ENCODE measurements around the gene EXD3. TPM values are rescaled to one million over a fixed set of nuclear protein-coding genes. Genes with fewer than 3 reads are reported as not detected.

EXD3 gene
- total RNA-seq, 1 donor from 2014 or later, result 10.8 TPM

DNA sequence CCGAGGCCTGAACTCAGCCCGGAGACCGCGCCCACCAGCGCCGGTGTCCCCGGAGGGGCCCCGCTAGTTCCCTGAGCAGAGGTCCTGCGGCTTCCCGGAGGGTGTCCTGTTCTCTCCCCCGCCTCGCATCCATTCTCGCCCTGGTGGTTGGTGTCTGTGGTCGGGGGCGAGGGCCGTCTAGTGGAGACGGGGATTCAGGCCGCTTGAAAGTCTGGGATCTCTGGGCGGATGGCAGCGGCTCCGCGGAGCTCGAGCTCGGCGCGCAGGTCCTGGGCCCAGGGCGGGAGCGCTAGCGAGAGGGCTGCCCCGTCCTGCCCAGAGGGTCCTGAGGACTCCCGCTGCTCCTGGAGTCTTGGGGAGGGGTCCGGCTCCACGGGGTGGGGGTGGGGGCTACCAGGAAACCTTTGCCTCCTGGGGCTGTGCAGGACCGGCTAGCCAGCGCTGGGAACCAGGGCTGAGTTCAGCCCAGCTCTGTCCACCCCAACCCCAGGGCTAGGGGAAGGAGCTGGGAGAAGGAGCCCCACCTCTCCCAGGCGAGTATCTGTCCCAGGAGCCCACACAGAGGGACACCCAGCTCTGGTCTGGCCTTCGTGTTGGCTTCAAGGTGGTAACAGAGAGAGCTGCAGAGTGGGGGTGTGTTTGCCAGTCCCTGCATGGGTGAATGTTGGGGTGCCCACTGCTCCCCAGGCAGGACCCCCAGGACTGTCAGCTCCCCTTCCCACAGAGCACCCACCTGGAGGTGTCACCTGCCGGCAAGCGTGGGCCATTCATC is 141.4 kb downstream of the EXD3 start:
- no peaks in the 10 kb centered on the region for H3K27me3 ChIP-seq (ENCODE audit: control insufficient read depth, insufficient read depth, low read length)
- peaks cover 20% of the 10 kb centered on the region for H3K36me3 ChIP-seq (ENCODE audit: control insufficient read depth, insufficient read depth, low read length)
- FAIRE-seq, result no peak
- H3K4me3 ChIP-seq (ENCODE audit: low read depth, low read length), result no peak overlapping the region
- DNase-seq (ENCODE audit: low read depth), result no peak
- TF ChIP-seq, protein P1, sequence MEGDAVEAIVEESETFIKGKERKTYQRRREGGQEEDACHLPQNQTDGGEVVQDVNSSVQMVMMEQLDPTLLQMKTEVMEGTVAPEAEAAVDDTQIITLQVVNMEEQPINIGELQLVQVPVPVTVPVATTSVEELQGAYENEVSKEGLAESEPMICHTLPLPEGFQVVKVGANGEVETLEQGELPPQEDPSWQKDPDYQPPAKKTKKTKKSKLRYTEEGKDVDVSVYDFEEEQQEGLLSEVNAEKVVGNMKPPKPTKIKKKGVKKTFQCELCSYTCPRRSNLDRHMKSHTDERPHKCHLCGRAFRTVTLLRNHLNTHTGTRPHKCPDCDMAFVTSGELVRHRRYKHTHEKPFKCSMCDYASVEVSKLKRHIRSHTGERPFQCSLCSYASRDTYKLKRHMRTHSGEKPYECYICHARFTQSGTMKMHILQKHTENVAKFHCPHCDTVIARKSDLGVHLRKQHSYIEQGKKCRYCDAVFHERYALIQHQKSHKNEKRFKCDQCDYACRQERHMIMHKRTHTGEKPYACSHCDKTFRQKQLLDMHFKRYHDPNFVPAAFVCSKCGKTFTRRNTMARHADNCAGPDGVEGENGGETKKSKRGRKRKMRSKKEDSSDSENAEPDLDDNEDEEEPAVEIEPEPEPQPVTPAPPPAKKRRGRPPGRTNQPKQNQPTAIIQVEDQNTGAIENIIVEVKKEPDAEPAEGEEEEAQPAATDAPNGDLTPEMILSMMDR (IDR thresholded peaks at IDR 0.05; ENCODE audit: insufficient read depth, low read length, severe bottlenecking), result no peak

DNA sequence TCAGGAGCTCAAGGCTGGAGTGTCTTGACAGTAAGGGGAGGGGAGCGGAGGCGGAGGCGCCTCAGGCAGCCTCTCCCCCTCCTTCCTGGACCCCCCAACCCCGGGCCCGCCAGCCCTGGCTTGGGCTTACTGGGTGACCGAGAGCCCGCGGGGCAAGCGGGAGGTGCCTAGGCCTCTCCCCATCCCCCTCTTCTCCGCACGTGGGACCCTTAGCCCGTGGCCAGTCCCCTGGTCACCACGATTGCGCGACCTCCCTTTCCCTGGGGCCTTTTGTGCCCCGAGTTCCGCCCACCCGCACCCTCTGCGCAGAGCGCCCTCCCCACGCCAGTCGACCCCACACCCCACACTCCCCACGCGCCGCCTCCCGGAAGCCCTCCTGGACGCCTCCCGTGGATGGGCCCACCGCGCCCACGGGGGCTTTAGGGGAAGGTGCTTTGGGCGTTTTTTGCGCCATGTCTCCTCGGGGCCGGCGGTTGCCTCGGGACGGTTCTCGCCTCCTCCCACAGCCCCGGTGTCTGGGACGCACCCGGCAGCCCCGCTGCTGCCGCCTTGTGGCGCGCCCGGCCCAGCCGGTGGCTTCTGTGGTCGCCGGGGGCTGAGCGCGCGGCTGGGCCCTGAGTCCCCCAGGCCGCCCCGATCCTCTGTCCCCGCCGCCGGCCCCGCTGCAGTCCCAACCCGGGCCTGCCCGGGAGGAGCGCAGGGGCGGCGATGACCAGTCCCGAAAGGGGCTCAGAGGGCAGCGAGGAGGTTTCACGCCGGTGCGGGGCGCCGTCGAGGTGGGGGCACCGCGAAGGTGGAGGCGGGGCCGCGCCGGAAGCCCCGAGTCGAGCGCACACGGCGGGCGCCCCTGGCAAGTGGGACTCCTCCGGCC is 142.3 kb downstream of the EXD3 start:
- FAIRE-seq, result no peak
- TF ChIP-seq, protein P1 (IDR thresholded peaks at IDR 0.05; ENCODE audit: insufficient read depth, low read length, severe bottlenecking), result peak; percentile 25
- DNase-seq (ENCODE audit: low read depth), result no peak
- no peak overlapping the region for H3K4me3 ChIP-seq (ENCODE audit: low read depth, low read length)
- H3K27me3 ChIP-seq (ENCODE audit: control insufficient read depth, insufficient read depth, low read length), result no peaks in the 10 kb centered on the region
- peaks cover 20% of the 10 kb centered on the region for H3K36me3 ChIP-seq (ENCODE audit: control insufficient read depth, insufficient read depth, low read length)

DNA sequence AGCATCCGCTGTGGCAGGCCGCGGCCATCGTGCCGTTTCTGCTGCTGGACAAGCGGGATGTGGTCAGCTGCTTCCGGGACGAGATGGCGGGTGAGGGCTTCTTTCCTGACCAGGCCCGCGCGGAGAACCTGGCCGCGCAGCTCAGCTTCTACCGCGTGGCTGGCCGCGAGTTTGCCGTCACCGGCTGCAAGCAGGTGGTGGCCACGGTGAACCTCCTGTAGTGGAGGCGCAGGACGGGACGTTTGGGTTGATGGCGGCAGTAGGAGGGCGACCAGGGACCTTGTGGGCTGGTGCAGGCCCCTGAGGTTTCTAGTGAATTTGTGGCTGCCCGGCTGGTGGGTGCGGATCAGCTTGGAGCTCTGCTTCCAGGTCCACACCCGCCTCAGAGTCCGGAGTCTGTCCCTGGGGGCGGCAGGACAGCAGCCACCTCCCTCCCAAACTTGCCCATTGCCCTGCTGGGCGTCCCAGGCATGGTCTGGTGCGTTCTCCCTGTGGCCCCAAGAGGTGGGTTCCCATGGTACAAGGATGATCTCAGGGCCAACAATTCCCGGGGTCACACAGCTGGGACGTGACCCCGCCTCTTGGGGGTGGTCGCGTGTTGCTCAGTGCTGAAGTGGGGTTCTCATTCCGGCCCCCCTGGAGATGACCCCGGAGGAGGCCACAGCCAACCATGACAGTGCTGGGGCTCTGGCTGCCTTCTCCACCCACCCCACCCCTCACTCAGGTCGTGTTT is 143.1 kb downstream of the EXD3 start:
- Histone ChIP-seq H3K36me3 (ENCODE audit: control insufficient read depth, insufficient read depth, low read length) (peaks cover 20% of the 10 kb centered on the region), H3K27me3 (ENCODE audit: control insufficient read depth, insufficient read depth, low read length) (no peaks in the 10 kb centered on the region), H3K4me3 (ENCODE audit: low read depth, low read length) (no peak overlapping the region)
- FAIRE-seq (no peak), DNase-seq (ENCODE audit: low read depth) (no peak)
- TF ChIP-seq, protein P1 (IDR thresholded peaks at IDR 0.05; ENCODE audit: insufficient read depth, low read length, severe bottlenecking), result no peak

DNA sequence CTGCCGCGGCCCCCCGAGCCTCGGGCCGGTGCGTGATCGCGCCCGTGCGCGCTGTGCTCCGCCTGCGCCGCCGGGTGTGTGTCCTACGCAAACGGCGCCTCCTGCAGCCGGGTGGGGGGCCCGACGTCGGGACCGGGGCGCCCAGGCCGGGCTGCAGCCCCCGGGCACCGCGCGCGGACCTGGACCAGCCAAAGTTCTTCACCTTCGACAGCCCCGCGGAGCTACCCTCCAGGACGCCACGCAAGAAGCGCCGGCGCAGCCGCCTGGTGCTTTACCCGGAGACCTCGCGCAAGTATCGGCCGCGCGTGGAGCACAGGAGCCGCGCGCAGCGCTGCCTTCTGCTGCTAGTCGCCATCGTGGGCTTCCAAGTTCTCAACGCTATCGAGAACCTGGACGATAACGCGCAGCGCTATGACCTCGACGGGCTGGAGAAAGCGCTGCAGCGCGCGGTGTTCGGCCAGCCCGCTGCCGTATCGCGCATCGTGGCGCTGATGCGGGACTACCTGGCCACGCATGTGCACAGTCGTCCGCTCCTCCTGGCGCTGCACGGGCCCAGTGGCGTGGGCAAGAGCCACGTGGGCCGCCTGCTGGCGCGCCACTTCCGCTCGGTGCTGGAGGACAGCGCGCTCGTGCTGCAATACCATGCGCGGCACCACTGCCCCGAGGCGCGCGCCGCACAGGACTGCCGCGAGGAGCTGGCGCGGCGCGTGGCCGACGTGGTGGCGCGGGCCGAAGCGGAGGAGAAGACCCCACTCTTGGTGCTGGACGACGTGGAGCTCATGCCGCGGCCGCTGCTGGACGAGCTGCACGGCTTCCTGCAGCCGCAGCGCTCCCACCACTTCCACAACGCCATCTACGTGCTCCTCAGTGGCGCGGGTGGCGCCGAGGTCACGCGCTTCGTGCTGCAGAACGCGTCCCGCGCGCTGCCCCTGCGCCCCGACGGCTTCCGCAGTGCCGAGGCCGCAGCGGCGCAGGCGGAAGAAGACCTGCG is 143.9 kb downstream of the EXD3 start:
- TF ChIP-seq, protein P1 (IDR thresholded peaks at IDR 0.05; ENCODE audit: insufficient read depth, low read length, severe bottlenecking), result no peak
- peak overlapping the region; percentile 82 for H3K4me3 ChIP-seq (ENCODE audit: low read depth, low read length)
- FAIRE-seq (no peak), DNase-seq (ENCODE audit: low read depth) (no peak)
- H3K36me3 ChIP-seq (ENCODE audit: control insufficient read depth, insufficient read depth, low read length), result peaks cover 20% of the 10 kb centered on the region
- no peaks in the 10 kb centered on the region for H3K27me3 ChIP-seq (ENCODE audit: control insufficient read depth, insufficient read depth, low read length)

Measured in bronchial epithelial cell (primary cell).